OCI-LY3 (cell line): ENCODE results near the gene JMJD6.

Source experiments
- EZH2phosphoT487 ChIP-seq: fragments of 200-600 bp; shearing (Covaris generic); IDR thresholded peaks from 2 replicates; pipeline ENCODE4 v1.6.1; 2018; ENCODE audit warnings: antibody characterized with exemption, mixed run types, low read depth
- TF ChIP-seq, protein P1 (sequence below): fragments of 200-600, 300-600 bp; sonication (generic); IDR thresholded peaks from 2 replicates; pipeline ENCODE4 v1.5.1; 2014; ENCODE audit warnings: antibody characterized with exemption, low read length, low read depth

DNA sequence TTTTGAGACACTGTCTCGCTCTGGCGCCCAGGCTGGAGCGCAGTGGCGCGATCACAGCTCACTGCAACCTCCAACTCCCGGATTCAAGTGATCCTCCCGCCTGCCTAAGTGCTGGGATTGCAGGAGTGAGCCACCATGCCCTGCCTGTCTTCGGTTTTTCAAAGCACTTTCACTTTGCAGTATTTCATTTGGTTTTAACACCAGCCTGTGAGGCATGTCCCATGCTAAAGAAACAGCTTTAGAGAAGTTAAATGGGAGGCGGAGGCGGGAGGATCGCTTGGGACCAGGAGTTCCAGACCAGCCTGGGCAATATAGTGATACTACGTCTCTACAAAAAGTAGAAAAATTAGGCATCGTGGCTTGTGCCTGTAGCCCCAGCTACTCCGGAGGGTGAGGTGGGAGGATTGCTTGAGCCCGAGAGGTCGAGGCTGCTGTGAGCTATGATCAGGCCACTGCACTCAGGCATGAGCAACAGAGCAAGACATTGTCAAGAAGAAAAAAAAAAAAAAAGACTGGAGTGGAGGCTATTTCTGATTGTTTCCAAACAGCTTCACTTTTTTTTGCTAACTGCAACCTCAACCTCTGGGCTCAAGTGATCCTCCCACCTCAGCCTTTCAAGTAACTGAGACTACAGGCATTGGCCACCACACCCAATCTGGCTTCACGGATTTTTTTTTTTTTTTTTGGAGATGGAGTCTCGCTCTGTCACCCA, 1.5 kb upstream of the JMJD6 start:
- TF ChIP-seq, protein P1, sequence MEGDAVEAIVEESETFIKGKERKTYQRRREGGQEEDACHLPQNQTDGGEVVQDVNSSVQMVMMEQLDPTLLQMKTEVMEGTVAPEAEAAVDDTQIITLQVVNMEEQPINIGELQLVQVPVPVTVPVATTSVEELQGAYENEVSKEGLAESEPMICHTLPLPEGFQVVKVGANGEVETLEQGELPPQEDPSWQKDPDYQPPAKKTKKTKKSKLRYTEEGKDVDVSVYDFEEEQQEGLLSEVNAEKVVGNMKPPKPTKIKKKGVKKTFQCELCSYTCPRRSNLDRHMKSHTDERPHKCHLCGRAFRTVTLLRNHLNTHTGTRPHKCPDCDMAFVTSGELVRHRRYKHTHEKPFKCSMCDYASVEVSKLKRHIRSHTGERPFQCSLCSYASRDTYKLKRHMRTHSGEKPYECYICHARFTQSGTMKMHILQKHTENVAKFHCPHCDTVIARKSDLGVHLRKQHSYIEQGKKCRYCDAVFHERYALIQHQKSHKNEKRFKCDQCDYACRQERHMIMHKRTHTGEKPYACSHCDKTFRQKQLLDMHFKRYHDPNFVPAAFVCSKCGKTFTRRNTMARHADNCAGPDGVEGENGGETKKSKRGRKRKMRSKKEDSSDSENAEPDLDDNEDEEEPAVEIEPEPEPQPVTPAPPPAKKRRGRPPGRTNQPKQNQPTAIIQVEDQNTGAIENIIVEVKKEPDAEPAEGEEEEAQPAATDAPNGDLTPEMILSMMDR, result no peak
- TF ChIP-seq EZH2phosphoT487, result no peak
